ENCODE results near the gene BTF3. TPM values are rescaled to one million over a fixed set of nuclear protein-coding genes. Genes with fewer than 3 reads are reported as not detected.
A peak's percentile ranks its signal among the peaks of the same experiment; 100 is the strongest.

Gene BTF3
- total RNA-seq, 1 donor from 2014 or later = 960 TPM

GRCh38 chr5:73519531-73520283 is 21.5 kb downstream of the BTF3 start:
- intact Hi-C loops (cut with micrococcal nuclease) = loop anchor here (1.0 to 2.0 kb wide), 4 partner anchors 17 to 273 kb away; partner anchors contain the start of genes ANKRA2, BTF3 and UTP15
- H3K27ac Mint-ChIP-seq = no peak overlapping the region

GRCh38 chr5:73522989-73523388 is 24.7 kb downstream of the BTF3 start:
- Mint-ChIP-seq H3K27me3 (peaks cover 8% of the 10 kb centered on the region), H3K4me1 (peaks cover 8% of the 10 kb centered on the region), H3K27ac (no peak overlapping the region), H3K9me3 (no peaks in the 10 kb centered on the region), H3K36me3 (ENCODE audit: low read depth) (no peaks in the 10 kb centered on the region), H3K4me3 (no peak overlapping the region)
- intact Hi-C loops (cut with micrococcal nuclease) = loop anchor here (1.0 kb wide), 1 partner anchor 13 kb away; no protein-coding TSS in a partner anchor
- DNase-seq = no peak

More at GRCh38 chr5:73519531-73520283, 21.5 kb downstream of the BTF3 start:
- DNase-seq = peak; percentile 93
- Mint-ChIP-seq H3K4me3 (peak overlapping the region; percentile 34), H3K4me1 (peaks cover 8% of the 10 kb centered on the region), H3K27me3 (no peaks in the 10 kb centered on the region), H3K9me3 (no peaks in the 10 kb centered on the region), H3K36me3 (ENCODE audit: low read depth) (no peaks in the 10 kb centered on the region)

GRCh38 chr5:73523861-73524260 is 25.6 kb downstream of the BTF3 start:
- intact Hi-C loops (cut with micrococcal nuclease) = loop anchor here (1.0 kb wide), 1 partner anchor 12 kb away; no protein-coding TSS in a partner anchor
- peaks cover 13% of the 10 kb centered on the region for H3K27me3 Mint-ChIP-seq
- no peak for DNase-seq
- H3K9me3 Mint-ChIP-seq = no peaks in the 10 kb centered on the region
- H3K4me1 Mint-ChIP-seq = peaks cover 8% of the 10 kb centered on the region
- H3K4me3 Mint-ChIP-seq = no peak overlapping the region
- no peak overlapping the region for H3K27ac Mint-ChIP-seq
- H3K36me3 Mint-ChIP-seq (ENCODE audit: low read depth) = no peaks in the 10 kb centered on the region

- intact Hi-C loops (cut with micrococcal nuclease) = no loop called here
- H3K4me1 Mint-ChIP-seq = no peaks in the 10 kb centered on the region
- H3K36me3 Mint-ChIP-seq (ENCODE audit: low read depth) = no peaks in the 10 kb centered on the region
- no peak for DNase-seq
- H3K27me3 Mint-ChIP-seq = peaks cover 25% of the 10 kb centered on the region
- no peaks in the 10 kb centered on the region for H3K9me3 Mint-ChIP-seq
- no peak overlapping the region for H3K4me3 Mint-ChIP-seq
- H3K27ac Mint-ChIP-seq = no peak overlapping the region
Observed at GRCh38 chr5:73525606-73526203, 27.5 kb downstream of the BTF3 start.

- H3K4me1 Mint-ChIP-seq = no peaks in the 10 kb centered on the region
Observed at GRCh38 chr5:73528248-73528647, 30.0 kb downstream of the BTF3 start.

GRCh38 chr5:73529081-73529480 is 30.8 kb downstream of the BTF3 start:
- no peak overlapping the region for H3K27ac Mint-ChIP-seq
- H3K4me3 Mint-ChIP-seq = no peak overlapping the region

More at GRCh38 chr5:73528248-73528647, 30.0 kb downstream of the BTF3 start:
- Mint-ChIP-seq H3K36me3 (ENCODE audit: low read depth) (no peaks in the 10 kb centered on the region), H3K9me3 (no peaks in the 10 kb centered on the region), H3K27me3 (peaks cover 38% of the 10 kb centered on the region), H3K4me3 (no peak overlapping the region), H3K27ac (no peak overlapping the region)
- no peak for DNase-seq
- intact Hi-C loops (cut with micrococcal nuclease) = no loop called here

GRCh38 chr5:73531356-73531755 is 33.1 kb downstream of the BTF3 start:
- intact Hi-C loops (cut with micrococcal nuclease) = no loop called here
- DNase-seq = no peak
- H3K4me3 Mint-ChIP-seq = no peak overlapping the region

More at GRCh38 chr5:73529081-73529480, 30.8 kb downstream of the BTF3 start:
- DNase-seq = no peak
- peaks cover 41% of the 10 kb centered on the region for H3K27me3 Mint-ChIP-seq
- no peaks in the 10 kb centered on the region for H3K4me1 Mint-ChIP-seq
- H3K36me3 Mint-ChIP-seq (ENCODE audit: low read depth) = no peaks in the 10 kb centered on the region
- intact Hi-C loops (cut with micrococcal nuclease) = no loop called here
- no peaks in the 10 kb centered on the region for H3K9me3 Mint-ChIP-seq

GRCh38 chr5:73532195-73532594 is 34.0 kb downstream of the BTF3 start:
- no peak overlapping the region for H3K27ac Mint-ChIP-seq
- H3K36me3 Mint-ChIP-seq (ENCODE audit: low read depth) = no peaks in the 10 kb centered on the region
- no peak for DNase-seq
- no peak overlapping the region for H3K4me3 Mint-ChIP-seq
- H3K27me3 Mint-ChIP-seq = peaks cover 43% of the 10 kb centered on the region
- H3K4me1 Mint-ChIP-seq = no peaks in the 10 kb centered on the region
- intact Hi-C loops (cut with micrococcal nuclease) = no loop called here
- H3K9me3 Mint-ChIP-seq = no peaks in the 10 kb centered on the region

More at GRCh38 chr5:73531356-73531755, 33.1 kb downstream of the BTF3 start:
- no peaks in the 10 kb centered on the region for H3K4me1 Mint-ChIP-seq
- H3K27me3 Mint-ChIP-seq = peaks cover 43% of the 10 kb centered on the region
- no peak overlapping the region for H3K27ac Mint-ChIP-seq
- H3K9me3 Mint-ChIP-seq = no peaks in the 10 kb centered on the region
- no peaks in the 10 kb centered on the region for H3K36me3 Mint-ChIP-seq (ENCODE audit: low read depth)

- Mint-ChIP-seq H3K36me3 (ENCODE audit: low read depth) (no peaks in the 10 kb centered on the region), H3K4me1 (no peaks in the 10 kb centered on the region), H3K4me3 (no peak overlapping the region), H3K27ac (no peak overlapping the region), H3K27me3 (peaks cover 33% of the 10 kb centered on the region), H3K9me3 (no peaks in the 10 kb centered on the region)
- intact Hi-C loops (cut with micrococcal nuclease) = no loop called here
- no peak for DNase-seq
Observed at GRCh38 chr5:73534011-73534644, 35.9 kb downstream of the BTF3 start.

- no peaks in the 10 kb centered on the region for H3K9me3 Mint-ChIP-seq
- no peak overlapping the region for H3K4me3 Mint-ChIP-seq
- H3K27ac Mint-ChIP-seq = no peak overlapping the region
- intact Hi-C loops (cut with micrococcal nuclease) = no loop called here
- peaks cover 2% of the 10 kb centered on the region for H3K4me1 Mint-ChIP-seq
- DNase-seq = no peak
- H3K27me3 Mint-ChIP-seq = peaks cover 25% of the 10 kb centered on the region
- H3K36me3 Mint-ChIP-seq (ENCODE audit: low read depth) = no peaks in the 10 kb centered on the region
Observed at GRCh38 chr5:73534971-73535370, 36.7 kb downstream of the BTF3 start.

GRCh38 chr5:73539730-73540129 is 41.5 kb downstream of the BTF3 start:
- Mint-ChIP-seq H3K27ac (no peak overlapping the region), H3K9me3 (no peaks in the 10 kb centered on the region), H3K4me1 (peaks cover 11% of the 10 kb centered on the region), H3K36me3 (ENCODE audit: low read depth) (no peaks in the 10 kb centered on the region), H3K4me3 (no peak overlapping the region), H3K27me3 (peaks cover 10% of the 10 kb centered on the region)
- DNase-seq = no peak
- intact Hi-C loops (cut with micrococcal nuclease) = no loop called here

GRCh38 chr5:73540192-73540591 is 42.0 kb downstream of the BTF3 start:
- intact Hi-C loops (cut with micrococcal nuclease) = no loop called here
- H3K4me3 Mint-ChIP-seq = no peak overlapping the region
- H3K27ac Mint-ChIP-seq = no peak overlapping the region

GRCh38 chr5:73542020-73542419 is 43.8 kb downstream of the BTF3 start:
- Mint-ChIP-seq H3K36me3 (ENCODE audit: low read depth) (no peaks in the 10 kb centered on the region), H3K27me3 (peaks cover 8% of the 10 kb centered on the region), H3K4me3 (no peak overlapping the region), H3K27ac (no peak overlapping the region), H3K4me1 (peaks cover 11% of the 10 kb centered on the region), H3K9me3 (no peaks in the 10 kb centered on the region)
- DNase-seq = no peak
- intact Hi-C loops (cut with micrococcal nuclease) = no loop called here

More at GRCh38 chr5:73540192-73540591, 42.0 kb downstream of the BTF3 start:
- Mint-ChIP-seq H3K4me1 (peaks cover 11% of the 10 kb centered on the region), H3K27me3 (peaks cover 10% of the 10 kb centered on the region), H3K36me3 (ENCODE audit: low read depth) (no peaks in the 10 kb centered on the region), H3K9me3 (no peaks in the 10 kb centered on the region)
- DNase-seq = peak; percentile 30
